Measurements from ENCODE around the gene HERC6.

Gene HERC6

DNA sequence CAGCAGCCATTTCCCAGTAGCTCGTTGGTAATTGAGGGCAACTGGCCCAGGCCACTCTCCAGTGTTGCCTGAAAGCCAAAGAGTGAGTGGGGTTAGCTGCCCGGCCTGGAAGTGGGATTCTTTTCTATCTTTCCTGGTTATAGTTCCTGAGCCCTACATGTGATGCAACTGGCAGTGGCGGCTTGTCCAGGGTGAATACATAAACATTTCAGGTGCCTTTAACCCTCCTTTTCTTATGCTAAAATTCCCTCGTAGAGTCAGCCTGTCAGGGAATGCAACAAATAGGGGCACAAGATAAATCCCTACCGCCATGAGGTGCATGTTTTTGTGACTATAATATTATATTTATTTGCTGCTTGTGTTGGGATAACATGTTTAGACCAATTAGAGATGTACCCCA, 64.8 kb downstream of the HERC6 start:
- DNase-seq (ENCODE audit: low read depth in 1 of 2, low spot score in 1 of 2) = no peak
- no peak overlapping the region for H3K4me3 ChIP-seq (replicated peaks; ENCODE audit: insufficient read depth, low read length)
- H3K27me3 ChIP-seq (ENCODE audit: insufficient read depth, poor library complexity, severe bottlenecking) = no peaks in the 10 kb centered on the region
- TF ChIP-seq POLR2AphosphoS5 (IDR thresholded peaks at IDR 0.05; ENCODE audit: low read depth) (no peak), SPI1 (IDR thresholded peaks at IDR 0.05; ENCODE audit: borderline replicate concordance, low read depth) (no peak), GABPA (IDR thresholded peaks at IDR 0.05; ENCODE audit: low read depth) (no peak), CTCF (IDR thresholded peaks at IDR 0.05; ENCODE audit: insufficient read depth, low read length) (no peak)
- TF ChIP-seq, protein P1, sequence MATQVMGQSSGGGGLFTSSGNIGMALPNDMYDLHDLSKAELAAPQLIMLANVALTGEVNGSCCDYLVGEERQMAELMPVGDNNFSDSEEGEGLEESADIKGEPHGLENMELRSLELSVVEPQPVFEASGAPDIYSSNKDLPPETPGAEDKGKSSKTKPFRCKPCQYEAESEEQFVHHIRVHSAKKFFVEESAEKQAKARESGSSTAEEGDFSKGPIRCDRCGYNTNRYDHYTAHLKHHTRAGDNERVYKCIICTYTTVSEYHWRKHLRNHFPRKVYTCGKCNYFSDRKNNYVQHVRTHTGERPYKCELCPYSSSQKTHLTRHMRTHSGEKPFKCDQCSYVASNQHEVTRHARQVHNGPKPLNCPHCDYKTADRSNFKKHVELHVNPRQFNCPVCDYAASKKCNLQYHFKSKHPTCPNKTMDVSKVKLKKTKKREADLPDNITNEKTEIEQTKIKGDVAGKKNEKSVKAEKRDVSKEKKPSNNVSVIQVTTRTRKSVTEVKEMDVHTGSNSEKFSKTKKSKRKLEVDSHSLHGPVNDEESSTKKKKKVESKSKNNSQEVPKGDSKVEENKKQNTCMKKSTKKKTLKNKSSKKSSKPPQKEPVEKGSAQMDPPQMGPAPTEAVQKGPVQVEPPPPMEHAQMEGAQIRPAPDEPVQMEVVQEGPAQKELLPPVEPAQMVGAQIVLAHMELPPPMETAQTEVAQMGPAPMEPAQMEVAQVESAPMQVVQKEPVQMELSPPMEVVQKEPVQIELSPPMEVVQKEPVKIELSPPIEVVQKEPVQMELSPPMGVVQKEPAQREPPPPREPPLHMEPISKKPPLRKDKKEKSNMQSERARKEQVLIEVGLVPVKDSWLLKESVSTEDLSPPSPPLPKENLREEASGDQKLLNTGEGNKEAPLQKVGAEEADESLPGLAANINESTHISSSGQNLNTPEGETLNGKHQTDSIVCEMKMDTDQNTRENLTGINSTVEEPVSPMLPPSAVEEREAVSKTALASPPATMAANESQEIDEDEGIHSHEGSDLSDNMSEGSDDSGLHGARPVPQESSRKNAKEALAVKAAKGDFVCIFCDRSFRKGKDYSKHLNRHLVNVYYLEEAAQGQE (IDR thresholded peaks at IDR 0.05; ENCODE audit: insufficient replicate concordance, low read depth) = no peak
- H3K27ac ChIP-seq (replicated peaks) = no peak overlapping the region

DNA sequence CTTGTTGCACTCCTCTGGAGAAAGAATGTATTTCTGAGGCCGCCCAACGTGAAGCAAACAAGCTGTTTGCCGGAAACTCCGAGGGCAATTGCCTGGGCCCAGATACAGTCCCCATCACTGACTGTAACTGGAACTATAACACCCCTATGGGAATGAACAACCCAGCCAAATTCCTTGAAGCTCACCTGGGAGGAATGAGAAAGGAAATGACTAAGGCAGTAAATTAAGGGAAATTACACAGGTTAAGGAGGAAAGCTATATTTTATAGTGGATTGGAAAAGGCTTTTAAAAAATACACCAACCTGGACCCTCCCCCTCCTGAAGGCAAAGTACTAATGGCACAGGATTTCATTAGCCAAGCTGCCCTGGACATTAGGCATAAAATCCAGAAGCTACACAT, 66.6 kb downstream of the HERC6 start:
- no peaks in the 10 kb centered on the region for H3K27me3 ChIP-seq (ENCODE audit: insufficient read depth, poor library complexity, severe bottlenecking)
- DNase-seq (ENCODE audit: low read depth in 1 of 2, low spot score in 1 of 2) = no peak
- no peak overlapping the region for H3K4me3 ChIP-seq (replicated peaks; ENCODE audit: insufficient read depth, low read length)
- no peak for TF ChIP-seq POLR2AphosphoS5 (IDR thresholded peaks at IDR 0.05; ENCODE audit: low read depth)
- TF ChIP-seq, protein P1 (IDR thresholded peaks at IDR 0.05; ENCODE audit: insufficient replicate concordance, low read depth) = no peak
- TF ChIP-seq CTCF (IDR thresholded peaks at IDR 0.05; ENCODE audit: insufficient read depth, low read length) = no peak
- no peak for TF ChIP-seq GABPA (IDR thresholded peaks at IDR 0.05; ENCODE audit: low read depth)
- no peak for TF ChIP-seq SPI1 (IDR thresholded peaks at IDR 0.05; ENCODE audit: borderline replicate concordance, low read depth)
- H3K27ac ChIP-seq (replicated peaks) = no peak overlapping the region

- DNase-seq (ENCODE audit: low read depth in 1 of 2, low spot score in 1 of 2) = no peak
- no peak for TF ChIP-seq GABPA (IDR thresholded peaks at IDR 0.05; ENCODE audit: low read depth)
- TF ChIP-seq CTCF (IDR thresholded peaks at IDR 0.05; ENCODE audit: insufficient read depth, low read length) = no peak
- TF ChIP-seq, protein P1 (IDR thresholded peaks at IDR 0.05; ENCODE audit: insufficient replicate concordance, low read depth) = no peak
- Histone ChIP-seq H3K4me3 (replicated peaks; ENCODE audit: insufficient read depth, low read length) (no peak overlapping the region), H3K27me3 (ENCODE audit: insufficient read depth, poor library complexity, severe bottlenecking) (no peaks in the 10 kb centered on the region), H3K27ac (replicated peaks) (no peak overlapping the region)
Measured at GRCh38 chr4:88446124-88446523, 67.5 kb downstream of the HERC6 start.

All from HL-60 (cell line).